ENCODE data around the gene TTLL13. TPM values are rescaled to one million over a fixed set of nuclear protein-coding genes. Genes with fewer than 3 reads are reported as not detected.

Gene TTLL13
- polyA plus RNA-seq, 1 of the 3 experiments (the other 2 are of a cell fraction), result 0.03 TPM

DNA sequence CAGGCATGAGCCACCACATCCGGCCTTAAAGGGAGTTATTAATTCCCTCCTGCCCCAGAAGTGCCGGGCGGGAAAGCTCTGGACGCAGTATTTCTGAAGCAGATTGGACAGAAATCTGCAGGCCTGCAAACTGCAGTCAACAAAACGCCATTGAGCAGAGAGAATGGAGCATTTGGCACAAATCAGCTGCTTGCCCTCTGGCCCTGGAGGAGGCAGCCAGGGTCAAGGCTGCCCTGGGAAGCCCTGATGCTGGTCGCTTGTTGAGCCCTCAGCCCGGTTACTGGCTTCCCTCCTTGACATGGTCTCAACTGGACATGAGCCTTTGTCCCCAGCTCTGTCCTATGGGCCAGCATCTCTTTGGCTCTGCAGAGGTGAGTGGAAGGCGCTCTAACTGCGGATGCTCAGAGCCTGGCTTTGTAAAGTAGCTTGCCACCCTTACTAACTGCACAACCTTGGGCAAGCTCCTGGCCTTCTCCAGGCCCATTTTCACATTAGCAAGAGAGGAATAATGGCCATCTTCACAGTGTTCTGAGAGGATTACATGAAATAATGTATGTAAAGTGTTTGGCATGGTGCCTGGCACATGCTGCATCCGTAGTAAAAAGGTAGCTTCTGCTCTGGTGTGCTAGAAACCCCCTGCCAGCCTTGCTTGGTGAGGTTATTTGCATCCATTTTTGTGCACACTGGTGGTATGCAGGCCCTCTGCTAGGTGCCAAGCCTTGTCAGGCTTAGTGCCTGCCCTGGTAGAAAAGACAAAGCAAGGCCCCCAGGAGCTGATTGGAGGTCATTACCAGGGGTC is 44.1 kb upstream of the TTLL13 start (continued):
- TF ChIP-seq GABPA (IDR thresholded peaks at IDR 0.05; ENCODE audit: low read depth) (no peak), RFX5 (IDR thresholded peaks at IDR 0.05; ENCODE audit: low read length) (no peak), FOSL2 (IDR thresholded peaks at IDR 0.05; ENCODE audit: borderline replicate concordance, low read depth) (no peak), GATA2 (CRISPR knock-in tag; IDR thresholded peaks at IDR 0.05) (no peak)

- ChIA-PET POLR2A (interaction anchor here (1.5 kb wide), 1 partner anchor 13 kb away, joined by 7 read pairs; no protein-coding TSS in a partner anchor), CTCF (interaction anchor here (1.1 to 9.0 kb wide), 9 partner anchors 10 to 312 kb away, joined by 3 to 74 read pairs (median 6); partner anchors contain the start of genes AP3S2, CIB1 and GDPGP1)
- no peak overlapping the region; a peak in 1 of 4 replicates for H3K27ac ChIP-seq (ENCODE audit: low read depth in 2 of 2, low read length in 1 of 2)
These were observed 43.5 kb upstream of the TTLL13 start for GRCh38 chr15:90205886-90206285.

DNA sequence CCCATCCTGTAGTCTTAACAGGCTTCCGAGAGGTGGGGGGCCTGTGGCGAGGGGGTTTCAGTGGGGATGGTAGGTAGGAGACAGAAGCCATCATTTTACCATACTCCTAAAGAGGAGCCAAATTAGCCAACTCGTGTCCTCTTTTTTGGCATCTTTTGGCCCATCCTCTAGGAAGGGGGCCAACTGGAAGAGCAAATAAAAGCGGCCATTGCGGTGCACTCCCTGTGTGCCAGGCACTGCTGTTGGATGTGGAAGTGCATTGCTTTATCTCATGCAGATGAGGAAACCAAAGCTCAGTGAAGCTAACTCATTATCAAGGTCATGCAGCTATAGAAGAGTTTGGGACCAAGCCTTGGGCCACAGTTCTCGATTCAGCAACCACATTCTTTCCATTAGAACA is 42.1 kb upstream of the TTLL13 start:
- WGBS (ENCODE audit: low lambda C conversion rate), result 96% methylated on average over 6 of the region's 6 CpGs
- Histone ChIP-seq H4K20me1 (ENCODE audit: insufficient read depth) (0 out of 2 replicates have a peak, but pooled peaks cover 4% of the 10 kb centered on the region), H3K9me3 (no peaks in the 10 kb centered on the region), H3K36me3 (replicated peaks in 1 of 2; ENCODE audit: control insufficient read depth in 1 of 2, insufficient read depth in 2 of 2, low read length in 1 of 2) (peaks cover 3 to 11% of the 10 kb centered on the region in 2 experiments), H3K9me2 (no peaks in the 10 kb centered on the region), H3K27ac (ENCODE audit: low read depth in 2 of 2, low read length in 1 of 2) (no peak overlapping the region), H3K4me2 (no peak overlapping the region), H3K79me2 (ENCODE audit: insufficient read depth) (peaks cover 59% of the 10 kb centered on the region), H3K9ac (no peak overlapping the region), H3K4me1 (ENCODE audit: control insufficient read depth in 1 of 2, insufficient read depth in 2 of 2, low read depth in 1 of 2, low read length in 1 of 2) (peaks cover 9 to 62% of the 10 kb centered on the region in 2 experiments; a peak in 3 of 4 replicates), H2AFZ (ENCODE audit: low read depth) (no peak overlapping the region), H3F3A (replicated peaks; ENCODE audit: insufficient read depth) (no peaks in the 10 kb centered on the region), H3K27me3 (ENCODE audit: insufficient read depth) (no peaks in the 10 kb centered on the region), H3K4me3 (ENCODE audit: low read depth in 2 of 2, low read length in 1 of 2) (no peak overlapping the region)
- POLR2A ChIA-PET, result no interaction called here
- TF ChIP-seq FOSL2 (IDR thresholded peaks at IDR 0.05; ENCODE audit: borderline replicate concordance, low read depth), result no peak
- no peak for TF ChIP-seq TCF12 (IDR thresholded peaks at IDR 0.05)
- TF ChIP-seq, protein P1, sequence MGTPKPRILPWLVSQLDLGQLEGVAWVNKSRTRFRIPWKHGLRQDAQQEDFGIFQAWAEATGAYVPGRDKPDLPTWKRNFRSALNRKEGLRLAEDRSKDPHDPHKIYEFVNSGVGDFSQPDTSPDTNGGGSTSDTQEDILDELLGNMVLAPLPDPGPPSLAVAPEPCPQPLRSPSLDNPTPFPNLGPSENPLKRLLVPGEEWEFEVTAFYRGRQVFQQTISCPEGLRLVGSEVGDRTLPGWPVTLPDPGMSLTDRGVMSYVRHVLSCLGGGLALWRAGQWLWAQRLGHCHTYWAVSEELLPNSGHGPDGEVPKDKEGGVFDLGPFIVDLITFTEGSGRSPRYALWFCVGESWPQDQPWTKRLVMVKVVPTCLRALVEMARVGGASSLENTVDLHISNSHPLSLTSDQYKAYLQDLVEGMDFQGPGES (IDR thresholded peaks at IDR 0.05; ENCODE audit: low read depth, low read length), result no peak
- no peak for TF ChIP-seq RCOR1 (IDR thresholded peaks at IDR 0.05; ENCODE audit: low read length)
- TF ChIP-seq, protein P2, sequence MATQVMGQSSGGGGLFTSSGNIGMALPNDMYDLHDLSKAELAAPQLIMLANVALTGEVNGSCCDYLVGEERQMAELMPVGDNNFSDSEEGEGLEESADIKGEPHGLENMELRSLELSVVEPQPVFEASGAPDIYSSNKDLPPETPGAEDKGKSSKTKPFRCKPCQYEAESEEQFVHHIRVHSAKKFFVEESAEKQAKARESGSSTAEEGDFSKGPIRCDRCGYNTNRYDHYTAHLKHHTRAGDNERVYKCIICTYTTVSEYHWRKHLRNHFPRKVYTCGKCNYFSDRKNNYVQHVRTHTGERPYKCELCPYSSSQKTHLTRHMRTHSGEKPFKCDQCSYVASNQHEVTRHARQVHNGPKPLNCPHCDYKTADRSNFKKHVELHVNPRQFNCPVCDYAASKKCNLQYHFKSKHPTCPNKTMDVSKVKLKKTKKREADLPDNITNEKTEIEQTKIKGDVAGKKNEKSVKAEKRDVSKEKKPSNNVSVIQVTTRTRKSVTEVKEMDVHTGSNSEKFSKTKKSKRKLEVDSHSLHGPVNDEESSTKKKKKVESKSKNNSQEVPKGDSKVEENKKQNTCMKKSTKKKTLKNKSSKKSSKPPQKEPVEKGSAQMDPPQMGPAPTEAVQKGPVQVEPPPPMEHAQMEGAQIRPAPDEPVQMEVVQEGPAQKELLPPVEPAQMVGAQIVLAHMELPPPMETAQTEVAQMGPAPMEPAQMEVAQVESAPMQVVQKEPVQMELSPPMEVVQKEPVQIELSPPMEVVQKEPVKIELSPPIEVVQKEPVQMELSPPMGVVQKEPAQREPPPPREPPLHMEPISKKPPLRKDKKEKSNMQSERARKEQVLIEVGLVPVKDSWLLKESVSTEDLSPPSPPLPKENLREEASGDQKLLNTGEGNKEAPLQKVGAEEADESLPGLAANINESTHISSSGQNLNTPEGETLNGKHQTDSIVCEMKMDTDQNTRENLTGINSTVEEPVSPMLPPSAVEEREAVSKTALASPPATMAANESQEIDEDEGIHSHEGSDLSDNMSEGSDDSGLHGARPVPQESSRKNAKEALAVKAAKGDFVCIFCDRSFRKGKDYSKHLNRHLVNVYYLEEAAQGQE (IDR thresholded peaks at IDR 0.05; ENCODE audit: low read depth, low read length), result no peak
- DNase-seq, result no peak
- CTCF ChIA-PET, result interaction anchor here (1.3 to 9.0 kb wide), 4 partner anchors 9 to 26 kb away, joined by 3 to 74 read pairs (median 12); partner anchors contain the start of genes CIB1 and GDPGP1

More at GRCh38 chr15:90205886-90206285, 43.5 kb upstream of the TTLL13 start:
- WGBS (ENCODE audit: low lambda C conversion rate), result 69% methylated on average over 4 of the region's 5 CpGs
- Histone ChIP-seq H3K79me2 (ENCODE audit: insufficient read depth) (peaks cover 55% of the 10 kb centered on the region), H3K9me2 (no peaks in the 10 kb centered on the region), H3K27me3 (ENCODE audit: insufficient read depth) (no peaks in the 10 kb centered on the region), H3K36me3 (replicated peaks in 1 of 2; ENCODE audit: control insufficient read depth in 1 of 2, insufficient read depth in 2 of 2, low read length in 1 of 2) (peaks cover 3 to 11% of the 10 kb centered on the region in 2 experiments), H3F3A (replicated peaks; ENCODE audit: insufficient read depth) (no peaks in the 10 kb centered on the region), H3K4me1 (ENCODE audit: control insufficient read depth in 1 of 2, insufficient read depth in 2 of 2, low read depth in 1 of 2, low read length in 1 of 2) (peaks cover under 1 to 53% of the 10 kb centered on the region in 2 experiments; a peak in 3 of 4 replicates), H2AFZ (ENCODE audit: low read depth) (no peak overlapping the region), H3K9ac (no peak overlapping the region), H4K20me1 (ENCODE audit: insufficient read depth) (0 out of 2 replicates have a peak, but pooled peaks cover 4% of the 10 kb centered on the region), H3K4me2 (no peak overlapping the region), H3K9me3 (no peaks in the 10 kb centered on the region), H3K4me3 (ENCODE audit: low read depth in 2 of 2, low read length in 1 of 2) (no peak overlapping the region)
- no peak for TF ChIP-seq FOXM1 (IDR thresholded peaks at IDR 0.05; ENCODE audit: low read depth)
- TF ChIP-seq USF1 (IDR thresholded peaks at IDR 0.05; ENCODE audit: borderline replicate concordance, low read depth), result no peak
- TF ChIP-seq NRF1 (IDR thresholded peaks at IDR 0.05; ENCODE audit: low read depth, low read length), result no peak
- TF ChIP-seq RAD21 (IDR thresholded peaks at IDR 0.05; ENCODE audit: low read length), result no peak
- TF ChIP-seq TCF12 (IDR thresholded peaks at IDR 0.05), result no peak
- no peak for TF ChIP-seq RXRA (IDR thresholded peaks at IDR 0.05; ENCODE audit: borderline replicate concordance, low read depth)
- TF ChIP-seq NFIC (IDR thresholded peaks at IDR 0.05; ENCODE audit: borderline replicate concordance), result no peak
- no peak for DNase-seq
